Measurements from ENCODE around the gene SOD1.
"Not testable (repeated sequence)": the region's sequence is repeated elsewhere in the genome, so short reads cannot be mapped to it uniquely, and the experiment has no call there.

SOD1 gene

DNA sequence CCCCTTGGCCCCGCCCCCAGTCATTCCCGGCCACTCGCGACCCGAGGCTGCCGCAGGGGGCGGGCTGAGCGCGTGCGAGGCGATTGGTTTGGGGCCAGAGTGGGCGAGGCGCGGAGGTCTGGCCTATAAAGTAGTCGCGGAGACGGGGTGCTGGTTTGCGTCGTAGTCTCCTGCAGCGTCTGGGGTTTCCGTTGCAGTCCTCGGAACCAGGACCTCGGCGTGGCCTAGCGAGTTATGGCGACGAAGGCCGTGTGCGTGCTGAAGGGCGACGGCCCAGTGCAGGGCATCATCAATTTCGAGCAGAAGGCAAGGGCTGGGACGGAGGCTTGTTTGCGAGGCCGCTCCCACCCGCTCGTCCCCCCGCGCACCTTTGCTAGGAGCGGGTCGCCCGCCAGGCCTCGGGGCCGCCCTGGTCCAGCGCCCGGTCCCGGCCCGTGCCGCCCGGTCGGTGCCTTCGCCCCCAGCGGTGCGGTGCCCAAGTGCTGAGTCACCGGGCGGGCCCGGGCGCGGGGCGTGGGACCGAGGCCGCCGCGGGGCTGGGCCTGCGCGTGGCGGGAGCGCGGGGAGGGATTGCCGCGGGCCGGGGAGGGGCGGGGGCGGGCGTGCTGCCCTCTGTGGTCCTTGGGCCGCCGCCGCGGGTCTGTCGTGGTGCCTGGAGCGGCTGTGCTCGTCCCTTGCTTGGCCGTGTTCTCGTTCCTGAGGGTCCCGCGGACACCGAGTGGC is at the start of gene SOD1:
Gene SOD1 (plus strand): TSS at position 158 of the 723 bp plus-strand sequence. CDS start 77 bp downstream, at position 235.
- DNase-seq (ENCODE audit: low read depth, low spot score) = peak; percentile 91

DNA sequence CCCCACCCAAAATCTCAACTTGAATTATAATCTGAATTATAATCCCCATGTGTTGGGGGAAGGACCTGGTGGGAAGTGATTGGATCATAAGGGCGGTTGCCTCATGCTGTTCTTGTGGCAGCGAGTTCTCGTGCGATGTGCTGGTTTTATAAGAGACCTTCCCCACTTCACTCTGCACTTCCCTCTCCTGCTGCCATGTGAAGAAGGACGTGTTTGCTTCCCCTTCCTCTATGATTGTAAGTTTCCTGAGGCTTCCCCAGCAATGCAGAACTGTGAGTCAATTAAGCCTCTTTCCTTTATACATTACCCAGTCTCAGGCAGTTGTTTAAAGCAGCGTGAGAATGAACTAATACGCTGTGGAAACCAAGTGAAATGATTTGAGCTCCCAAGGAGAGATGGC is 48.0 kb upstream of the SOD1 start:
- DNase-seq (ENCODE audit: low read depth, low spot score) = no peak

DNA sequence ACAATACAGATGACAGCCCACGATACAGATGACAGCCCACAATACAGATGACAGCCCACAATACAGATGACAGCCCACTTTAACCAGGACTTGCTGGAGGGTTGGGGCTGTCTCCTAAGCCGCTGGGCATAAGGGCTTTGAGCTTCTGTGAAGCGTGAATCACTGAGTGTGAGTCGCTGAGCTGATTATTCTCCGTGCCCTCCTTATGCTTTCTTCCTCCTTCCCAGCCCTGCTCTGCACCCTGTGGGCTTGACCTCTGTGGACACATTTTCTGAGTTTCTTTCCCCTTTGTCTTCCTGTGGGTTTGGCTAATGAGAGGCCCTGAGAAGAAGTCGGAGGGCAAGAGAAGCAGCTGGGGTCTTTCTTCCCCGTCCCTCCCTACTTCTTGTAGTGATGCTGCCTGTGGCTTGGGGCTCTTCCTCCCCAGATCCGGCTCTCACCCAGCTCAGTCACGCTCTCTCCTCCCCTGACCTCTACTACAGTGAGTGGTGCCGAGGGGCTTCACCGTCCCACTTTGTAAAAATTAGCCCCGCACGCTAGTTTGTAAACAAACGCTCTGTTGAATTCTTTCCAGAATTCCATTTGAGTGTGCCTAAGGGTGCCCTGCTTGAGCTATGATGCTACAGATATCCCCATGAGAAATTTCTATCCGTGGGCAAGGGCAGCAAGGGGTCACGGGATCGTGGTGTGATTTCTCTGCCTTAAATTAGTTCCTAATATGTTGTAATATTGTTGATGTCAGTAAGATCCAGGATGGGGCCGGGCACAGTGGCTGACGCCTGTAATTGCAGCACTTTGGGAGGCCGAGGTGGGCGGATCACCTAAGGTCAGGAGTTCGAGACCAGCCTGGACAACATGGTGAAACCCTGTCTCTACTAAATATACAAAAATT is 46.4 kb upstream of the SOD1 start:
- DNase-seq (ENCODE audit: low read depth, low spot score) = no peak

DNA sequence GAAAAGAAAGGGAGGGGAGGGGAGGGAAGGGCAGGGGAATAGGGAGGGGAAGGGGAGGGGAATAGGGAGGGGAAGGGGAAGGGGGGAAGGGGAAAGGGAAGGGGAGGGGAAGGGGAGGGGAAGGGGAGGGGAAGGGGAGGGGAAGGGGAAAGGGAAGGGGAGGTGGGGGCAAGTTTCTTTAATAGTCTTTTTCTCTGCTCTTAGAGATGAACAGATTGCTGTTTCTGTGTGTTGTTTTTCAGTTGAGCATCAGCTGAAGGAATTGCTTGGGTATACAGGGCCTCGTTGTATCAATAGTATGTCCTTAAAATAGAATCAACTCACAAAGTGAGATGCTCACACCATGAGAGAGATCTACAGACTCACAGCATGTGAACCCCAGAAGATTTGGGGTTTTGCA is 44.8 kb upstream of the SOD1 start:
- DNase-seq (ENCODE audit: low read depth, low spot score) = no peak

DNA sequence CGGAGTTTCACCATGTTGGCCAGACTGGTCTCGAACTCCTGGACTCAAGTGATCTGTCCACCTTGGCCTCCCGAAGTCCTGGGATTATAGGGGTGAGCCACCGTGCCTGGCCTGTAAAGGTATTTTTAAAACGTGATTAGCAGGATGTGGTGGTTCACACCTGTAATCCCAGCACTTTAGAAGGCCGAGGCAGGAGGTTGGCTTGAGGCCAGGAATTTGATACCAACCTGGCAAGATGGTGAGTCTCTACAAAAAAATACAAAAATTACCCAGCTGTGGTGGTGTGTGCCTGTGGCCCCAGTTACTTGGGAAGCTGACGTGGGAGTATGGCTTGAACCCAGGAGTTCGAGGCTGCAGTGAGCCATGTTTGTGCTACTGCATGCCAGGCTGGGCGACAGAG is 43.3 kb upstream of the SOD1 start:
- no peak for DNase-seq (ENCODE audit: low read depth, low spot score)

DNA sequence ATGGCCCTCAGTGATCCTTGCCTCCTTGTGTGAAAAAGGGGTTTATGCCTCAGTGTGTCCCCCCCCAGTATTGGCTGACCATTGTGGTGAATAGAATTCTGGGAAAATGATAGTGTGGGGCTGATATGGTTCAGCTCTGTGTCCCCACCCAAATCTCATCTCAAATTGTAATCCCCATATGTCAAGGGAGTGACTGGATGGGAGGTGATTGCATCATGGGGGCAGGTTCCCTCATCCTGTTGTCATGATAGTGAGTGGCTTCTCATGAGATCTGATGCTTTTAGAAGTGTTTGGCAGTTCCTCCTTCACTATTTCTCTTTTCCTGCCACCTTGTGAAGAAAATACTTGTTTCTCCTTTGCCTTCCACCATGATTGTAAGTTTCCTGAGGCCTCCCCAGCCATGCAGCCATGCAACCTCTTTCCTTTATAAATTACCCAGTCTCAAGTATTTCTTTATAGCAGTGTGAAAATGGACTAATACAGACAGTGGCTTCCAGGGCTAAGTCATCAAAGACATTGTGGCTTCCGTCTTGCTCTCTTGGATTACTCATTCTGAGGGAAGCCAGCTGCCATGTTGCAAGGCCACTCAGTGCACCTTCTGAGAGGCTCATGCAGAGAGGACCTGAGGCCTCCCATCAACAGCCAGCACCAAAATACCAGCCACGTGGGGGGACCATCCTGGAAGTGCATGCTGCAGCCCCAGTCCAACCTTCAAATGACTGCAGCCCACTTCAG is 40.6 kb upstream of the SOD1 start:
- no peak for DNase-seq (ENCODE audit: low read depth, low spot score)

DNA sequence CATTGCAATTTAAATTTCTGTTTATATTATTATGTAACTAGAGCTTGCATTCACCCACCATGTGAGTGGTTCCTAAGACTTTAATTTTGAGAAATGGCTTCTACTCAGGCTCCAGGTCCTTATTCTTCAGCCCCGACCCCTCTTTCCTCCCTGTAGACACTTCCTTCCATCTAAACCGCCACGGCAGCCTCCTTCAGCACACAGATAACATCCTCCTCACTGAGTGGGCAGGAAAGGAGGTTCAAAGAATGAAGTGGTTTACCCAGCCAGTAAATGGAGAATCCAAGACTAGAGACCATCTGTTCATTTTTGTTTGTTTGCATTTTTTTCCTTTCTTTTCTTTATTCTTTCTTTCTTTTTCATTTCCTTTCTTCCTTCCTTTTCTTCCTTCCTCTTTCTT is 37.1 kb upstream of the SOD1 start:
- no peak for DNase-seq (ENCODE audit: low read depth, low spot score)

DNA sequence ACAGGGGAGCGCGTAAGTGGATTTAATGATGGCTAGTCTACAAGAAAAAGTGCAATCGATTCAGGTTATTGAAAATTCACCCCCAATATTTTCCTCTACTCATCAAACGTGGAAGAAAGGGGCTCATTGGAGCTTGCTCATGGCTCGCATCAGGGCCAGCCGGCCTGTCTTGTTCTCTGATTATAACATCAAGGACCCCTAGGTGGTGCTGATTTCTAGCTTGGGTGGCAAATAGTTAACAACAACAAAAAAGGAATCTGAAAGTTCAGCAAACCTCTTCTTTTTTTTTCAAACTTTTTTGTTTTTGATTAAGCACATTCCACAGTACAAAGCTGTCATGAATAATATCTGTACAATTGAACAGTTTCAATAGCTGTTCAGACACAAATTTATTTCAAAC is 35.8 kb upstream of the SOD1 start:
- no peak for DNase-seq (ENCODE audit: low read depth, low spot score)

DNA sequence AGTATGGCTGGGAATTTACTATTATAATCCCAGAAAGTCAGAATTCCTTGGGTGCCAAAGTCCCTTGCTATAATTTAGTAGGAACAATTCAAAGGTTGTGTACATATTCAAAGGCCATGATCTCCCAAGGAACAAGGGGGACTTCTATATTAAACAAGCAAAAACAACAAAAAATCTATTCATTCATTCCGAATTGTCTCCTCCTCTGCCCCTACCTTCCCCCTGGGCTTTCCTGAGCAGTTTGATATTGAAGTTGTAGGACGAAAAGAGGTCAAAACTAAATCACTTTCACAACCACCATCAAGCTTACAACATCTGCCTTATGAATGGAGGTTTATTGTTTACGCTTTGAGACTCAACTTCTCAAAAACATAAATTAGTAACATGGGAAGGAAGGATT is 35.3 kb upstream of the SOD1 start:
- DNase-seq (ENCODE audit: low read depth, low spot score) = no peak

DNA sequence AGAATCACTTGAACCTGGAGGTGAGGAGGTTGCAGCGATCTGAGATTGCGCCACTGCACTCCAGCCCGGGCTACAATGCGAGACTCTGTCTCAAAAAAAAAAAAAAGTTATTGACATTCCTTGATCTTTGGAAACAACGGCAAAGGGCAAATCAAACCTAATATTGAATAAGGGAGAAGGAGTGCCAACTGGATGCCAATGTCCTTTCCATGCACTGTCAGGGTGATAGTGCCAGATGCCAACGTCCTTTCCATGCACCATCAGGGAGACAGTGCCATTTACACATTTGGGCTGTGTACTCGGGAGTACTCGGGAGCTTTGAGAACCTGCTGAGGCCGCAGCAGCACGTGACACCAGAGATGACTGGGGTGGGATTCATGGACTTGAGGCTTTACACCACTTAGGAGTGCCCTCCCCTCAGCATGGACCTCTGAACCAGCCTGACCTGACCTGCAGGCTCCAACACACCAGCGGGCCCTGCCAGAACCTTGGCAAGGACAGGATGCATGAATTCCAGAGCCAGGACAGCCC is 34.5 kb upstream of the SOD1 start:
- no peak for DNase-seq (ENCODE audit: low read depth, low spot score)

DNA sequence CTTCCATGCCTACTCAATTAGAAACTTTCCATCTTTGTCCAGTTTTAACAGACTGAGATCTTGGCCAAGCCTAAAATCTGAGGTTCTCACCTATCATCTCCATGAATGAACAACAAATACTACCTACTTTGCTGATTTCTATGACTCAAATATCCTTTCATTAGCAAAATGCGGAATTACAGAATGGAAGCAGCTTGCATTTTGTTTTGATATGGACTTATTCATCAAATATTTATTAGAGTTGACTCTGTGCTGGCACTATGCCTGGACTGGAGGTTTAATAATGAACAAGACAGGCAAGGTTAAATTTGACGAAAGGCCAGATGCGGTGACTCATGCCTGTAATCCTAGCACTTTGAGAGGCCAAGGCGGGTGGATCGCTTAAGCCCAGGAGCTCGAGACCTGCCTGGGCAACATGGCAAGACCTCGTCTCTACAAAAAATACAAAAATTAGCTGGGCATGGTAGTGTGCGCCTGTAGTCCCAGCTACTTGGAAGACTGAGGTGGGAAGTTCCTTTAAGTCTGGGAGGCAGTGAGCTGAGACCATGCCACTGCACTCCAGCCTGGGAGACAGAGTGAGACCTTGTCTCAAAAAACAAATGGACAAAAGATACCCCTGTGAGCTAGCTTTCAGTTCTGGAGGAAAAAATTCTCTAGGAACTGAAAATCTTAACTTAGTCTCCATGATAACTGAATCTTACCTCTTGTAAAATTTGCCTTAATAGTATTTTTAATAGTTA is 29.4 kb upstream of the SOD1 start:
- no peak for DNase-seq (ENCODE audit: low read depth, low spot score)

DNA sequence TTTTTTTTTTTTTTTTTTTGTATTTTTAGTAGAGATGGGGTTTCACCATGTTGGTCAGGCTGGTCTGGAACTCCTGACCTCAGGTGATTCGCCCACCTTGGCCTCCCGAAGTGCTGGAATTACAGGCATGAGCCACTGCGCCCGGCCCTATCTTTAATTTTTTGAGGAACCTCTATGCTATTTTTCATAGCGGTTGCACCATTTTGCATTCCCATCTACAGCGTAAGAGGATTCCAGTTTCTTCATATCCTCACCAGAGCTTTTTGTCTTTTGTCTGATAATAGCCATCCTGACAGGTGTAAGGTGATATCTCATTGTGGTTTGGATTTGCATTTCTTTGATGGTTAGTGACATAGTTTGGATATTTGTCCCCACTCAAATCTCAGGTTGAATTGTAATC is 27.6 kb upstream of the SOD1 start:
- DNase-seq (ENCODE audit: low read depth, low spot score) = not testable (repeated sequence)

DNA sequence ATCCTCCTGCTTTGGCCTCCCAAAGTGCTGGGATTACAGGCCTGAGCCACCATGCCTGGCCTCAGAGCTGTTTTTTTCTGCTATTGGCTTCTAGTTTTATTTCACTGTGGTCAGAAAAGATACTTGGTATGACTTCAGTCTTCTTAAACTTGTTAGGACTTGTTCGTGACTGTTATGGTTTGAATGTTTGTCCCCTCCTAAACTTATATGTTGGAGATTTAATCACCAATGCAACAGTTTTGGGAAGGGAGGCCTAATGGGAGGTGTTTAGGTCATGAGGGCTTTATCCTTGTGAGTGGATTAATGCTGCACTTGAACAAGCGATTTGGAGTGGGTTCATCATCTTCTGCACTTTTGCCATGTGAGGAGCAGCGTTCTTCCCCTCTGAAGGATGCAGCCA is 24.5 kb upstream of the SOD1 start:
- DNase-seq (ENCODE audit: low read depth, low spot score) = no peak

DNA sequence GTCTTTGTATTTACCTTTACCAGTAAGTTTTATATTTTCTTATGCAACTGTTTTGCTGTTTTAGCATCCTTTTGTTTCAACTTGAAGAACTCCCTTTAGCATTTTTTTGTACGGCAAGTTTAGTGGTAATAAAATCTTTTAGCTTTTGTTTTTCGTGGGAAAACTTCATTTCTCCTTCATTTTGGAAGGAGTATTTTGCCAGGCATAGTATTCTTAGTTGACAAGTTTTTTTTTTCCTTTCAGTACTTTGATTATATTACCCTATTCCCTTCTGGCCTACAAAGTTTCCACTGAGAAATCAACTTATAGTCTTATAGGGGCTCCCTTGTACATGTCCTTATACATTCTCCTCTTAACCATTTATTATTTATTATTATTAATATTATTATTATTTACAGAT is 22.6 kb upstream of the SOD1 start:
- no peak for DNase-seq (ENCODE audit: low read depth, low spot score)

DNA sequence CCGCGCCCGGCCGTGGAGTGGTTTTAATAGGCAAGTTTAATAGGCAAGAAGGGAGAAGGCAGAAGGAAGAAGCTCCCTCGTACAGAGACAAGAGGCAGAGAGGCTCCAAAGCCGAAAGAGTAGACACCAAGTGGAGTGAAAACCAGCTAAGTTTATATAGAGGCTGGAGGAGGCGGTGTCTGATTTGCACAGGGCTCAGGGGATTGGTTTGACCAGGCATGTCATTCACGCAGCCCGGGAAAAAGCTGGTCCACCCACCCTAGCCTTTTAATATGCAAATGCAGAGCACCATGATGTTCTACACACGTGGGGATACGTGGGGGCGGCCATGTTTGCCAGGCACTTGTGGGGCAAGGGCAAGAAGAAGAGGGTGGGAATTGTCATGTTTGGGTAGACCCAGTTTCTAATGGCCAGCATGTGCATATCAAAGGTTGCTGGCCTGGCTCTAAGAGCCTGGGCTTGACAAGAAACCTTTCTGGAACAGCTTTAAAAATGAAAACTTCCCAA is 18.0 kb upstream of the SOD1 start:
- no peak for DNase-seq (ENCODE audit: low read depth, low spot score)

DNA sequence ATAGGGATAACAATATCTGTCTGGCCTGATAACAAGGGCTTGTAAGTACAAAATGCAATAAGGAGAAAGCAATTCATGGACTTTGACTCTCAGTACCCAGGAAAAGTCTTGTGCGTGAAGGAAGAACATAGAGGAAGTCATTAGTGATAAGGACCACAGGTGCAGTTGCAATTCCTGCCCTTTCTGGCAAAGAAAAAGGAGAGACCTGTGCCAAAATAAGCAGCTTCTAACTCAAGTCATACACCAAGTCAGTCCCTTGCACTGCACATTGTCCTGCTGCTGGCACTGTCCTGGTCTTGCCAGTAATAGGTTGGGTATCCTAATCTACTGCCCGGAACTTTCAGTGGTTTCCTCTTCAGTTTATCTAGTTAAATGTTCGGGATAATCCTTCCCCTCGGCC is 14.8 kb upstream of the SOD1 start:
- no peak for DNase-seq (ENCODE audit: low read depth, low spot score)

DNA sequence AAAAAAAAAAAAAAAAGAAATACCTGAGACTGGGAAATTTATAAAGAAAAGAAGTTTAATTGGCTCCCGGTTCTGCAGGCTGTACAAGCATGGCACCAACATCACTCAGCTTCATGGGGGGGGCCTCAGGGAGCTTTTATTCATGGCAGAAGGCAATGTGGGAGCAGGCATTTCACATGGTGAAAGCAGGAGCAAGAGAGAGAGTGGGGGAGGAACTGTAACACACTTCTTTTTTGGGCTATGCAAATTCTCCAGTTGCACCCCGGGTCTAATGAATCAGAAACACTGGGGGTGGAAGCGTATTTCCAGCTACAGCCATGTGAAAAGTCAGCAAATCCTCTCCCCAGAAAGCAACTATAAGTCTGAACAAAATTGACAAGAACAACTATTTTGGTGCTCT is 11.8 kb upstream of the SOD1 start:
- DNase-seq (ENCODE audit: low read depth, low spot score) = no peak

DNA sequence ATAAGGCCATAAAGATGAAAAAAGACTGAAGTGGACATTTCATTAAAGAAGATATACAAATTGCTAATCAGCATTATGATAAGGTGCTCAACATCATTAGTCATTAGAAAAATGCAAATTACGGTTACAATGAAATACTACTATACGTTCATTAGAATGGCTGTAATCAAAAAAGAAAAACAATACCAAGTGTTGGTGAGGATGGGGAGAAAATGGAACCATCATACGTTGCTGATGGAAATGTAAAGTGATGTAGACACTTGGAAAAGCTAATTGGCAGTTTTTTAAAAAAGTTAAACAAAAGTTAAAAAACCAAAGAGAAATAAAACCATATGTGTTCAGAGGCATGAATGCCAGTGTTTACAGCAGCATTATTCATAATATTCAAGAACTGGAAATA is 8.6 kb upstream of the SOD1 start:
- DNase-seq (ENCODE audit: low read depth, low spot score) = no peak

DNA sequence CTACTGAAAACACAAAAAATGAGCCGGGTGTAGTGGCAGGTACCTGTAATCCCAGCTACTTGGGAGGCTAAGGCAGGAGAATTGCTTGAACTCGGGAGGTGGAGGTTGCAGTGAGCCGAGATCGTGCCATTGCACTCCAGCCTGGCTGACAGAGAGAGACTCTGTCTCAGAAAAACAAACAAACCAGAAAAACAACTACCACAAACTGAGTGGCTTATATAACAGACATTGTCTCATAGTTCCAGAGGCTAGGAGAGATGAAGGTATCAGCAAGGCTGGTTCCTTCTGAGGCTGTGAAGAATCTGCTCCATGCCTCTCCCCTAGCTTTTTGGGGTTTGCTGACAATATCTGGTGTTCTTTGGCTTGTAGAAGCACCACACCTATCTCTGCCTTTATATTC is 8.0 kb upstream of the SOD1 start:
- DNase-seq (ENCODE audit: low read depth, low spot score) = not testable (repeated sequence)

DNA sequence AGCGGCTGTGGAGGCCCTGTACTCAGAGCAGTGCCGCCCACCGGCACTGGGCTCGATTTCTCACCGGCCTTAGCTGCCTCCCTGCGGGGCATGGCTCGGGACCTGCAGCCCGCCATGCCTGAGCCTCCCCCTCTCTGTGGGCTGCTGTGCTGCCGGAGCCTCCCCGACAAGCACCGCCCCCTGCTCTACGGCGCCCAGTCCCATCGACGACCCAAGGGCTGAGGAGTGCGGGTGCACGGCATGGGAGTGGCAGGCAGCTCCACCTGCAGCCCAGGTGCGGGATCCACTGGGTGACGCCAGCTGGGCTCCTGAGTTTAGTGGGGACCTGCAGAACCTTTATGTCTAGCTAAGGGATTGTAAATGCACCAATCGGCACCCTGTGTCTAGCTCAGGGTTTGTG is 5.2 kb upstream of the SOD1 start:
- DNase-seq (ENCODE audit: low read depth, low spot score) = no peak
